H1 (cell line): Measurements from ENCODE around the gene GPR34.

Source experiments
- POLR2AphosphoS5 ChIP-seq: IDR thresholded peaks from 2 replicates; pipeline ENCODE4 v1.6.1; 2011; ENCODE audit warnings: low read depth, low read length
- USF2 ChIP-seq: IDR thresholded peaks from 2 replicates; pipeline ENCODE4 v1.6.1; 2011; ENCODE audit warnings: low read length, improper control_type of control experiment

- TF ChIP-seq POLR2AphosphoS5 (no peak), USF2 (no peak)
These were observed 33.1 kb upstream of the GPR34 start for GRCh38 chrX:41655631-41656030.
